K562 (cell line): ENCODE results near the gene HDAC2. TPM values are rescaled to one million over a fixed set of nuclear protein-coding genes. Genes with fewer than 3 reads are reported as not detected.

ENCODE experiments used
- ATAC-seq: fragments of 200-7000 bp; cut with Tn5 transposase; 3 replicates; pipeline ENCODE4 v1.9.1; 2020; ENCODE audit warnings: moderate library complexity
- BruUV-seq: library from RNA; stranded (reverse); fragments of 400-500 nt; replicated peaks from 2 replicates; lab custom pipeline; 2021; lab: Mats Ljungman, UMichigan
- CTCF ChIA-PET: fragments of 300-600 bp; formaldehyde crosslinking; extraction: SDS; loops from one replicate; lab custom pipeline; 2021; ENCODE audit warnings: low intra/inter-chr PET ratio; lab: Yijun Ruan, JAX
- POLR2A ChIA-PET: fragments of 300-600, 350-650 bp; sonication (Branson Sonifier 250); formaldehyde crosslinking; extraction: SDS; loops from one replicate; lab custom pipeline; 2021; ENCODE audit warnings: antibody characterized with exemption, inconsistent platforms; lab: Yijun Ruan, JAX
- DNase-seq, 4 experiments: peaks; one replicate each; pipeline versions ENCODE4 v3.0.0 to v3.0.0-alpha.2; 2011 to 2018; ENCODE audit warnings: low spot score in 3 of 4, mixed read lengths in 3 of 4; ENCODE audit errors: extremely low read depth in 1 of 4
- FAIRE-seq: peaks from 2 replicates; lab custom pipeline; 2011; peaks lifted over from hg19 to GRCh38; lab: Jason Lieb, UNC
- H2AFZ ChIP-seq: 2 replicates; pipeline ENCODE4 v1.6.0; 2011; ENCODE audit warnings: low read depth, low read length, control low read depth, inconsistent platforms
- H3K27ac ChIP-seq: fragments of 200-600 bp; 3 replicates; pipeline ENCODE4 v1.8.0; 2011; ENCODE audit warnings: low read depth, mild to moderate bottlenecking, control low read depth, inconsistent platforms, low read length, moderate library complexity, mixed read lengths; ENCODE audit errors: extremely low read depth
- H3K27me3 ChIP-seq, 2 experiments: fragments of 300-600 bp in 1 of 2; 2 replicates in 1 of 2; 3 replicates in 1 of 2; pipeline versions ENCODE4 v1.6.0 to v1.8.0; 2011; ENCODE audit warnings: inconsistent platforms in 2 of 2, low read length in 2 of 2, mild to moderate bottlenecking in 1 of 2, mixed read lengths in 1 of 2, moderate library complexity in 1 of 2; ENCODE audit not compliant: control insufficient read depth in 2 of 2, insufficient read depth in 2 of 2
- H3K36me3 ChIP-seq: fragments of 300-600 bp; 3 replicates; pipeline ENCODE4 v1.8.0; 2011; ENCODE audit warnings: mild to moderate bottlenecking, low read length, inconsistent platforms; ENCODE audit not compliant: control insufficient read depth, insufficient read depth
- H3K4me1 ChIP-seq, 2 experiments: fragments of 200-600 bp in 1 of 2; replicated peaks in 1 of 2; 2 replicates in 1 of 2; 3 replicates in 1 of 2; pipeline versions ENCODE4 v1.5.1 to v1.8.0; 2011; ENCODE audit warnings: inconsistent platforms in 2 of 2, low read length in 2 of 2, mild to moderate bottlenecking in 1 of 2, mixed read lengths in 1 of 2, moderate library complexity in 1 of 2; ENCODE audit not compliant: control insufficient read depth in 2 of 2, insufficient read depth in 2 of 2
- H3K4me2 ChIP-seq: 2 replicates; pipeline ENCODE4 v1.6.1; 2011; ENCODE audit warnings: low read length, control low read depth, inconsistent platforms, mixed read lengths; ENCODE audit not compliant: insufficient read depth
- H3K4me3 ChIP-seq: fragments of 200-600 bp; sonication (generic), shearing (Covaris generic); 2 replicates; pipeline ENCODE4 v1.5.1; 2016; ENCODE audit warnings: control low read depth, inconsistent platforms
- H3K79me2 ChIP-seq: fragments of 200-600 bp; 3 replicates; pipeline ENCODE4 v1.8.0; 2011; ENCODE audit warnings: low read length, inconsistent platforms; ENCODE audit not compliant: control insufficient read depth, insufficient read depth
- H3K9ac ChIP-seq, 2 experiments: 2 replicates each; pipeline versions ENCODE4 v1.6.0 to v1.6.1; 2011; ENCODE audit warnings: low read depth in 2 of 2, low read length in 2 of 2, control low read depth in 1 of 2, inconsistent platforms in 1 of 2, mild to moderate bottlenecking in 1 of 2, mixed read lengths in 1 of 2; ENCODE audit not compliant: insufficient read depth in 1 of 2
- H3K9me1 ChIP-seq: one replicate; pipeline ENCODE4 v1.6.0; 2011; ENCODE audit warnings: inconsistent platforms, mild to moderate bottlenecking, low read length, moderate library complexity; ENCODE audit not compliant: control insufficient read depth, insufficient read depth
- H3K9me3 ChIP-seq: replicated peaks from 2 replicates; pipeline ENCODE4 v1.5.1; 2011; ENCODE audit warnings: low read depth, low read length, inconsistent platforms; ENCODE audit not compliant: control insufficient read depth, insufficient read depth
- H4K20me1 ChIP-seq: replicated peaks from 2 replicates; pipeline ENCODE4 v1.6.1; 2011; ENCODE audit warnings: low read length, inconsistent platforms, mixed read lengths; ENCODE audit not compliant: control insufficient read depth, insufficient read depth
- DIDO1 ChIP-seq: fragments of 450-650 bp; IDR thresholded peaks from 2 replicates; pipeline ENCODE4 v1.6.1; 2016; ENCODE audit warnings: low read depth, missing biosample characterization, missing genetic modification characterization
- FOXA3 ChIP-seq, 2 experiments: fragments of 450-650 bp in 1 of 2; sonication (generic) in 1 of 2; formaldehyde crosslinking; IDR thresholded peaks in 1 of 2; conservative IDR thresholded peaks in 1 of 2; 2 replicates each; pipeline versions ENCODE4 v1.4.0 to v1.8.0; 2020 to 2022; ENCODE audit warnings: mild to moderate bottlenecking in 2 of 2, missing genetic modification reagents in 1 of 2
- KDM1A ChIP-seq, 2 experiments: fragments of 450-650 bp; IDR thresholded peaks; 2 replicates each; pipeline ENCODE4 v1.6.1; 2016; ENCODE audit warnings: mild to moderate bottlenecking in 2 of 2
- NCOA1 ChIP-seq: fragments of 450-650 bp; IDR thresholded peaks from 2 replicates; pipeline ENCODE4 v1.6.1; 2016; ENCODE audit warnings: low read depth
- PCBP2 ChIP-seq: fragments of 200-400 bp; formaldehyde crosslinking; IDR thresholded peaks from 2 replicates; pipeline ENCODE4 v1.6.1; 2018; ENCODE audit warnings: low read length, low read depth, mild to moderate bottlenecking, moderate library complexity; ENCODE audit not compliant: poor library complexity, severe bottlenecking
- RBFOX2 ChIP-seq: fragments of 200-400 bp; formaldehyde crosslinking; IDR thresholded peaks from 2 replicates; pipeline ENCODE4 v1.6.1; 2017; ENCODE audit warnings: low read depth, mild to moderate bottlenecking, low read length, moderate library complexity
- RCOR1 ChIP-seq, 2 experiments: IDR thresholded peaks; 2 replicates each; pipeline ENCODE4 v1.6.1; 2012; ENCODE audit warnings: low read depth in 2 of 2, low read length in 2 of 2, borderline replicate concordance in 1 of 2, improper control_type of control experiment in 1 of 2
- SETDB1 ChIP-seq: IDR thresholded peaks from one replicate; pipeline ENCODE4 v1.6.1; 2012; ENCODE audit warnings: low read length, control low read depth, inconsistent platforms
- SLC30A9 ChIP-seq: fragments of 250-450 bp; sonication (Bioruptor Pico); IDR thresholded peaks from 2 replicates; pipeline ENCODE4 v1.8.0; 2022; ENCODE audit warnings: mild to moderate bottlenecking, moderate library complexity
- TAF1 ChIP-seq: IDR thresholded peaks from 2 replicates; pipeline ENCODE4 v1.6.1; 2011; ENCODE audit warnings: mild to moderate bottlenecking, low read length, moderate library complexity; ENCODE audit not compliant: insufficient read depth, control insufficient read depth, severe bottlenecking; ENCODE audit errors: extremely low read depth
- ZNF445 ChIP-seq: fragments of 250-450 bp; sonication (Bioruptor Pico); IDR thresholded peaks from 2 replicates; pipeline ENCODE4 v1.4.0; 2020; ENCODE audit warnings: low read depth, mild to moderate bottlenecking, moderate library complexity
- ZNF717 ChIP-seq: fragments of 250-450 bp; sonication (Bioruptor Pico); IDR thresholded peaks from 2 replicates; pipeline ENCODE4 v1.5.0; 2021
- WGBS: fragments of 100-300 bp; shearing (Covaris generic); methylation state at CpG from one replicate; pipeline ENCODE4 v1.1.6; 2016; ENCODE audit warnings: low coverage, mixed read lengths; ENCODE audit not compliant: insufficient coverage; ENCODE audit errors: missing lambda C conversion rate; 5-methylcytosine and 5-hydroxymethylcytosine counted together
- in situ Hi-C: fragments of 300-500 bp; cut with MboI; formaldehyde crosslinking; loops from 4 replicates; pipeline ENCODE4 v1.15.0; 2018; ENCODE audit warnings: inconsistent platforms, mixed read lengths
- intact Hi-C: fragments of 100-400 bp; cut with micrococcal nuclease; formaldehyde crosslinking; loops from 2 replicates; pipeline ENCODE4 v1.14.2; 2022
- polyA plus RNA-seq, 8 experiments: library from polyadenylated mRNA; depleted of rRNA in 4 of 8; stranded (reverse) in 5 of 8; unstranded in 3 of 8; fragments of >200 nt; fragmentation: Nextera tagmentation in 2 of 8; fragmentation: Illumina TruSeq in 1 of 8; extraction: Ambion mirVana in 2 of 8; extraction: Trizol in 1 of 8; gene quantifications; 2 replicates each; pipeline versions ENCODE4 v1.2.1 to v1.2.3, GENCODE V29; 2011 to 2014; ENCODE audit warnings: inconsistent platforms in 1 of 8, missing spikeins in 1 of 8
- total RNA-seq, 7 experiments: library from RNA; depleted of rRNA in 6 of 7; stranded (reverse); fragments of >200 nt in 6 of 7; fragmentation: Illumina TruSeq in 2 of 7; extraction: Trizol in 2 of 7; gene quantifications; 2 replicates each; pipeline versions ENCODE4 v1.2.1 to v1.2.3, GENCODE V29; 2011 to 2021; ENCODE audit warnings: low replicate concordance in 1 of 7
- TF ChIP-seq, protein P1 (sequence below), 2 experiments: fragments of 450-650 bp in 1 of 2; sonication (generic) in 1 of 2; formaldehyde crosslinking in 1 of 2; IDR thresholded peaks; 2 replicates each; pipeline versions ENCODE4 v1.7.1 to v1.9.0; 2016 to 2022; ENCODE audit warnings: inconsistent platforms in 1 of 2, mild to moderate bottlenecking in 1 of 2, missing genetic modification reagents in 1 of 2

Gene HDAC2
- total and polyA plus RNA-seq, 9 of the 15 experiments (the other 6 are each of a cell fraction or from before 2014, with no cell fraction given), result 67.0 to 277 (median 151) TPM

GRCh38 chr6:114008331-114008730, 37.4 kb upstream of the HDAC2 start:
- H3K9me3 ChIP-seq, result no peaks in the 10 kb centered on the region
- DNase-seq, result no peak
- no TSS peak for BruUV-seq
- WGBS, result 0% methylated on average over 4 of the region's 4 CpGs
- intact Hi-C loops, result no loop called here
- no peaks in the 10 kb centered on the region for H4K20me1 ChIP-seq
- no peak overlapping the region for H2AFZ ChIP-seq
- H3K27me3 ChIP-seq, result no peaks in the 10 kb centered on the region; a peak in 1 of 5 replicates
- in situ Hi-C loops, result no loop called here
- H3K4me2 ChIP-seq, result no peak overlapping the region
- no peaks in the 10 kb centered on the region for H3K79me2 ChIP-seq
- no peak overlapping the region for H3K4me3 ChIP-seq
- POLR2A ChIA-PET, result no interaction called here
- H3K36me3 ChIP-seq, result no peaks in the 10 kb centered on the region
- H3K27ac ChIP-seq, result no peak overlapping the region
- H3K9ac ChIP-seq, result no peak overlapping the region
- H3K9me1 ChIP-seq, result no peaks in the 10 kb centered on the region
- CTCF ChIA-PET, result no interaction called here
- H3K4me1 ChIP-seq, result no peaks in the 10 kb centered on the region
- ATAC-seq, result no peak
- no peak for FAIRE-seq
- TF ChIP-seq TAF1, result no peak
- TF ChIP-seq SETDB1, result no peak
- TF ChIP-seq RCOR1 (IDR thresholded peaks at IDR 0.05; ENCODE audit: borderline replicate concordance in 1 of 2, low read depth in 2 of 2, low read length in 2 of 2), result no peak
- TF ChIP-seq DIDO1 (tag), result no peak
- no peak for TF ChIP-seq FOXA3 (CRISPR knock-in tag; conservative IDR thresholded peaks at IDR 0.05 in 1 of 2, IDR thresholded peaks at IDR 0.05 in 1 of 2)
- TF ChIP-seq RBFOX2, result no peak
- TF ChIP-seq, protein P1, sequence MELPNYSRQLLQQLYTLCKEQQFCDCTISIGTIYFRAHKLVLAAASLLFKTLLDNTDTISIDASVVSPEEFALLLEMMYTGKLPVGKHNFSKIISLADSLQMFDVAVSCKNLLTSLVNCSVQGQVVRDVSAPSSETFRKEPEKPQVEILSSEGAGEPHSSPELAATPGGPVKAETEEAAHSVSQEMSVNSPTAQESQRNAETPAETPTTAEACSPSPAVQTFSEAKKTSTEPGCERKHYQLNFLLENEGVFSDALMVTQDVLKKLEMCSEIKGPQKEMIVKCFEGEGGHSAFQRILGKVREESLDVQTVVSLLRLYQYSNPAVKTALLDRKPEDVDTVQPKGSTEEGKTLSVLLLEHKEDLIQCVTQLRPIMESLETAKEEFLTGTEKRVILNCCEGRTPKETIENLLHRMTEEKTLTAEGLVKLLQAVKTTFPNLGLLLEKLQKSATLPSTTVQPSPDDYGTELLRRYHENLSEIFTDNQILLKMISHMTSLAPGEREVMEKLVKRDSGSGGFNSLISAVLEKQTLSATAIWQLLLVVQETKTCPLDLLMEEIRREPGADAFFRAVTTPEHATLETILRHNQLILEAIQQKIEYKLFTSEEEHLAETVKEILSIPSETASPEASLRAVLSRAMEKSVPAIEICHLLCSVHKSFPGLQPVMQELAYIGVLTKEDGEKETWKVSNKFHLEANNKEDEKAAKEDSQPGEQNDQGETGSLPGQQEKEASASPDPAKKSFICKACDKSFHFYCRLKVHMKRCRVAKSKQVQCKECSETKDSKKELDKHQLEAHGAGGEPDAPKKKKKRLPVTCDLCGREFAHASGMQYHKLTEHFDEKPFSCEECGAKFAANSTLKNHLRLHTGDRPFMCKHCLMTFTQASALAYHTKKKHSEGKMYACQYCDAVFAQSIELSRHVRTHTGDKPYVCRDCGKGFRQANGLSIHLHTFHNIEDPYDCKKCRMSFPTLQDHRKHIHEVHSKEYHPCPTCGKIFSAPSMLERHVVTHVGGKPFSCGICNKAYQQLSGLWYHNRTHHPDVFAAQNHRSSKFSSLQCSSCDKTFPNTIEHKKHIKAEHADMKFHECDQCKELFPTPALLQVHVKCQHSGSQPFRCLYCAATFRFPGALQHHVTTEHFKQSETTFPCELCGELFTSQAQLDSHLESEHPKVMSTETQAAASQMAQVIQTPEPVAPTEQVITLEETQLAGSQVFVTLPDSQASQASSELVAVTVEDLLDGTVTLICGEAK (IDR thresholded peaks at IDR 0.05), result no peak
- TF ChIP-seq, protein P1 (CRISPR knock-in tag; IDR thresholded peaks at IDR 0.05), result no peak
- no peak for TF ChIP-seq SLC30A9
- no peak for TF ChIP-seq ZNF717 (CRISPR knock-in tag)
- no peak for TF ChIP-seq NCOA1
- TF ChIP-seq KDM1A (IDR thresholded peaks at IDR 0.05), result no peak
- TF ChIP-seq PCBP2, result no peak
- no peak for TF ChIP-seq ZNF445
